Measurements from ENCODE around the gene ROR2. TPM values are rescaled to one million over a fixed set of nuclear protein-coding genes. Genes with fewer than 3 reads are reported as not detected.

Gene ROR2
- total RNA-seq, 2 donors from 2014 or later, result 24.7 to 28.4 TPM

DNA sequence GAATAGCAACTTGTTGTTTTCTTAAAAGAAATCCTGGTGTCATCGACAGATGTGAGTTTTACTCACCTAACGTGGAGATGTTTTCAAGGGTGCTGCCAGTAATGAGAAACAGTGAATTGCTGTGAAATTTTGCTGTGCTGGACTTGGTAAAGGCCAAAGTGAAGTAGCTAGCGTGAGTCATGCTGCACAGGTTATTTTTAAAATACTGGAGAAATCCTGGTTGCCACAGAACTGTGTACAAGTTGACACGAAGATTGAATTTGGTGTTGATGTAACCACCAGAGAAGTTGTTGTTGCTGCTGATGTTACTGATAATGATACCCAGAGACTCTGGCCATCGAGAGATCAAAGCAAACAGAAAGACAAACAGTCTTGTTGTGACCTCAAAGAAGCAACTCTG is 338.4 kb downstream of the ROR2 start:
- no peak for DNase-seq (ENCODE audit: low spot score)
- intact Hi-C loops (cut with DNase I), result no loop called here

DNA sequence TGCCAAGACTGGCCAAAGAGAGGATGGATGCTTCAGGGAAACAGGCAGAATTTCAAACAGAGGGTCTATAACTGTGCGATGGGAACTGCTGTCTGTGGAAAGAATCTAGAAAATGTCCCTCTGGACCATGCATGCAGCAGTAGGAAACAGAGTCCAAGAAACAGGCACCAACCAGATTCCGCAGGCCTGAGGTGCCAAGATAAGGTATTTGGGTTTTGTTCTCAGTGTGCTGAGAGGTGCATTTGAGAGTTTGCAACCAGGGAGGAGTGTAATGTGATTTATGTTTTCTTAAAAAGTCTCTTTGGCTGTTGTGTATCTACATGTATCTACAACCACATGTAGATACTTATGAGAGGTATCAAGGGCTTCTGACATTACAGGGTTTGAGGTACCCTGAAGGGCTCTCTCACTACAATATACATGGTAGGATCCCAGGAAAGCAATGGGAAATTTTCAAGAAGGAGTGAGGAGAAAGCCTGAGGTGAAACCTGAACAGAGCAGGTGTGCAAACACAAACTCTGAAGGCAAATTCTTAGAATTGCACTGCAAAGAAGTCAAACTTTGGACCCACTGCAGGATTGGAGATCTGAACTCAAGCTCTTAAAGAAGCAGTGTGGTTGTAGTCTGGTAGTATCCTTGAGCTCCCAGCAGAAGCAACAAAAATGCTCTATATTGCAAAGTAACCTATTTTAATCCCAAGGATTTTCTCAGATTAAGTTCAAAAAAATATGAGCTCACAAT is 343.6 kb downstream of the ROR2 start:
- intact Hi-C loops (cut with DNase I), result no loop called here
- no peak for DNase-seq (ENCODE audit: low spot score)

GRCh38 chr9:91604451-91605179 is 345.4 kb downstream of the ROR2 start:
- no peak for DNase-seq (ENCODE audit: low spot score)
- intact Hi-C loops (cut with DNase I), result no loop called here

DNA sequence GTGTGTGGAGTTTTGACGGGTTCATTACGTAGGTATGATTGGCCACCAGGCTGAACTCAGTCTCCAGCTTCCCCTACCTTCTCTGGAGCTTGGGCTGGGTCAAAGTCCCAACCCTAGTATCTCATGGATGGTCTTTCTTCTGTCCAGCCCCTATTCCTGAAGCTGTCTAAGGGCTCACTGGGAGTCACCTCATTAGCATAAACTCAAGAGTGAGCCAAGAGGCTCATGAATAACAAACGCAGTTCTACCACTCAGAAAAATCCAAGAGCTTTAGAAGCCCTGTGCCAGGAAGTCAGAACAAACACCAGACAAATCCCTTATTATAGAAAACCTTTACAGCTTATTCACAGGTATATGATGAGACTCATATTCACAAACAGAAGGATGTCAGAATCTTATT is 346.1 kb downstream of the ROR2 start:
- no peak for DNase-seq (ENCODE audit: low spot score)
- intact Hi-C loops (cut with DNase I), result no loop called here

GRCh38 chr9:91599564-91599963 is 350.5 kb downstream of the ROR2 start:
- intact Hi-C loops (cut with DNase I), result no loop called here
- no peak for DNase-seq (ENCODE audit: low spot score)

DNA sequence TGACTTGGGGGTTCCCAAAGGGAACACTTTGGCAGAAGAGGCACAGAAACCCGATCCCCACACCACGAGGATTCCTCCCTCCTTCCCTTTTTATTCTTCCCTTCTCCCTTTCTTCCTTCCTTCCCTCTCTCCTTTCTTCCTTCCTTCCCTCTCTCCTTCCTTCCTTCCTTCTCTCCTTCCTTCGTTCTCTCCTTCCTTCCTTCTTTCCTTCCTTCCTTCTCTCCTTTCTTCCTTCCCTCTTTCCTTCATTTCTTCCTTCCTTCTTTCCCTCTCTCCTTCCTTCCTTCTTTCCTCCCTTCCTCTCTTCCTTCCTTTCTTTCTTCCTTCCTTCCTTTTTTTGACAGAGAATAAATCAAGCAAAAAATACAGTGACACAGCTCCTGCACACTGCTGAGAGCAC is 358.4 kb downstream of the ROR2 start:
- no peak for DNase-seq (ENCODE audit: low spot score)
- intact Hi-C loops (cut with DNase I), result no loop called here

DNA sequence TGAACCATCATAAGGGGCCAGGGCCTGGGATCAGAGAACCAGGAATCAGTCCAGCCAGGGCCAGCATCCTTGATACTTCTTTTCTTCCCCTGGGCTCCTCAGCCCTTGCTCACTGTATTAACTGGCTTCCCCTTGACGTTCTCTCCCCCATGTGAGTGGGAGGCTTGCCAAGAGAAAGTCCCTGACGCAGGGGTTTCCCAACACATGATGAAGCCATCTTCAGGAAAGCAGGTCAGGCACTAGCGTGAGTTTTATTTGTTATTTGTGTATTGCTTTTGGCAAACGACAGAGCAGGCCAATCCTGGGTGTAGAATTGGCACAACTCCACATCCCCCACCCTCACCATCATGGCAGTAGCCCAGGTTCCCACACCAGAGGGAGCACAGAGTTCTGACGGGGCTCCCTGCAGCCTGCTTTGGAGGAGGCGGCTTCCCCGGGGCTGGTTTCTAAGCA is 360.9 kb downstream of the ROR2 start:
- intact Hi-C loops (cut with DNase I), result no loop called here
- no peak for DNase-seq (ENCODE audit: low spot score)

GRCh38 chr9:91586282-91586681 is 363.7 kb downstream of the ROR2 start:
- intact Hi-C loops (cut with DNase I), result no loop called here
- no peak for DNase-seq (ENCODE audit: low spot score)

- no peak for DNase-seq (ENCODE audit: low spot score)
- intact Hi-C loops (cut with DNase I), result no loop called here
Observed at GRCh38 chr9:91583966-91584365, 366.1 kb downstream of the ROR2 start.

GRCh38 chr9:91583161-91583875 is 366.7 kb downstream of the ROR2 start:
- intact Hi-C loops (cut with DNase I), result no loop called here
- no peak for DNase-seq (ENCODE audit: low spot score)

- no peak for DNase-seq (ENCODE audit: low spot score)
- intact Hi-C loops (cut with DNase I), result no loop called here
Observed at GRCh38 chr9:91582181-91582580, 367.8 kb downstream of the ROR2 start.

DNA sequence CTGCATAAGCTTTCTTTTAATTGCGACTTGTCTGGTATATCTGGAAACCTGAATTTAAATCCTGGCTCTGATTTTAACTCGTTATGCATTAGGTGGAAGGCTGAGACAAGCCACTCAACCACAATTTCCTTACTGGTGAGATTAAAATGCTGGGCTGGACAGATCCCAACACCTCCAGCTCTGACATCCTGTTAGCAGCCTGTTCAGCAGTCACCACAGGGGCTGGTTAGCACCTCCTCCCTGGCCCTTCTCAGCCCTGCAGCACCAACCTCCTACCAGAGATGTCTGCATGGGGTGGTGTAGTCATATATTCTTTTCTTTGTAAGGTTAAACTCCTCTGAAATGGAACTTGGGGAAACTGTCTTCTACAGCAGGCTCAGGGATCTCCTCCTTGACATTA is 369.9 kb downstream of the ROR2 start:
- DNase-seq (ENCODE audit: low spot score), result no peak
- intact Hi-C loops (cut with DNase I), result no loop called here

GRCh38 chr9:91578911-91579310 is 371.1 kb downstream of the ROR2 start:
- DNase-seq (ENCODE audit: low spot score), result no peak

GRCh38 chr9:91577633-91578061 is 372.4 kb downstream of the ROR2 start:
- intact Hi-C loops (cut with DNase I), result no loop called here
- no peak for DNase-seq (ENCODE audit: low spot score)

More at GRCh38 chr9:91578911-91579310, 371.1 kb downstream of the ROR2 start:
- intact Hi-C loops (cut with DNase I), result no loop called here

DNA sequence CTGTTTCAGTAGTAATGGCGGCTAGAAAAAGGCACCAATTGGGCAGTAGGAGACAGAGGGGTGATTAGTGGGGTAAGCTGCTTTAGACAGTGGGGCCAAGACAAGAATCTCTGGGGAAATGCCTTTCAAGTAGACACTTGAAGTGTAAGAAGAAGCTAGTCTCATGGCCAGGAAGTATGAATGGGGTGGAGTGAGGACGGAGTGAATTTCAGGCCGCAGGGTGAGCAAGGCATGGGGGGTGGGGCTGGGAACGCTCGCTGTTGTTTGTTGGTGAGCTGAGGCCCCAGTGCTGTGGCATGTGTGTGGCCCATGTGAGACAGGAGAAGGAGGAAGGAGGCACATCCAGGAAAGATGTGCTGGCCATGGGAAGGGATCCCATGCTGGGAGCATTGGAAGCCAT is 377.2 kb downstream of the ROR2 start:
- DNase-seq (ENCODE audit: low spot score), result no peak
- intact Hi-C loops (cut with DNase I), result no loop called here

DNA sequence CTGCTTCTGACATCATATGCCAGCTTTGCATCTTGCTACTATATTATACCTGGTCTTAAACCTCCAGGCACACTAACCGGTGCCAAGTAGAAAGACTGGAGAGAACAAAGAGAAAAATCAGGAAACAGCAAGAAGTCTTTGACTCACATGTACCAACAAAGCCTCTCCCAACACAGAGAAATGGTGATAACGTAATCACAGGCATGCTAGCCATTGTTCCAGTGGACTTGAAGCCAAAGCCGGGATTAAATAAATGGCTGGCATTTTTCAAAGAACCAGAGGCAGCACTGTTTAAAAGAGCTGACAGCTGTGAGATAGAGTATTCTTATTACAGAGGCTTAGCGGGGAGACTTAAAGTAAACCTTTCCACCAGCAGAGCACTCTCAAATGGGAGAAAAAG is 378.0 kb downstream of the ROR2 start:
- no peak for DNase-seq (ENCODE audit: low spot score)

DNA sequence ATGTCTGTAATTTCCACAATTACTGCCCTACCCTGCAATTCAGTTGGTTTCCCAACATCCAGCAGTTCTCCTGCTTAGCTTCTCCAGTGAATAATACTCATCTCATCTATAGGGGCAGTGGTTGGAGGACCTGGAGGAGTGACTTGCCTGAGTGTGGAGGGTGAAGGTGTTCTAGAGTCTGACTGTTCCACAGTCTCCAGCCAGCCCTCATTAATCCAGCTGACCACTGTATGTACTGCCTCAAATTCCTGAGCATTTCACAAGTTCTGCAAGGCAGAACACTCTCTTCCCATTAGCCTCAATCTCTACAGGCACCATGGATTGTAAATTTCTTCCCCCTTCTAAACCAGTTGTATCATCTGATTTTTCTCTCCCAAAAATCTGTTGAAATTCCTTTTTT is 379.0 kb downstream of the ROR2 start:
- intact Hi-C loops (cut with DNase I), result no loop called here
- no peak for DNase-seq (ENCODE audit: low spot score)

More for the DNA sequence above, 378.0 kb downstream of the ROR2 start:
- intact Hi-C loops (cut with DNase I), result no loop called here

DNA sequence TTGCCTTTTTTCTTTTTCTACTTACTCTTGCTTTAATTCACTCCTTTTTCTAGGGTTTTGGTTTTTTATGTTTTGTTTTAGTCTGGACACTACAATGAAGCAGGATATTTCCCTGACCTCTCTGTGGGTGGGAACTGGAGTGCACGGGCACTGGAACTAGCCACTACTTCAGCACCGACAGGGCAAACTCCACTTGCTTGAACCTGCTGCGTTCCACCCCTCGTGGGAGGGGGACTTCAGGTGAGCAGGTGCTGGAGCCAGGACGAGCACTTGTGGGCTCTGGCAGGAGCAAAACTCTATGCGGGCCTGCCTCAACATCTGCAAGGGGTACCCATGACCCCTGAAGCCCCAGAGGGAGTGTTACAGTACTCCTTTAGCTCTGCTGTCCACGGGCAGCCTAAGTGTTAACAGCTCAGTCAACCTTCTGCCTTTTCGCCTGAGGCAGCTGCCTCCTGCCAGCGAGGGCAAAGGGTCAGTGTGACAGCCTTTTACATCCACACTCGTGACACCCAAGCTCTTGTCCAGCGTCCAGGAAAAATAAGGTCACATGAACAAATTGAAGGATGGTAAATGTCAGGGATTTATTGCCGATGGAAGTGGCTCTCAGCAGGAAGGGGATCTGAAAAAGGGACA is 382.3 kb downstream of the ROR2 start:
- no peak for DNase-seq (ENCODE audit: low spot score)
- intact Hi-C loops (cut with DNase I), result no loop called here

GRCh38 chr9:91564081-91564670 is 385.9 kb downstream of the ROR2 start:
- intact Hi-C loops (cut with DNase I), result no loop called here
- DNase-seq (ENCODE audit: low spot score), result no peak

Data from posterior vena cava (tissue), 2 donors.